NCI-H345 treated with DMSO at 0.1 percent for 48 hours (cell line): Measurements from ENCODE around the gene AZIN2.
"Not testable (repeated sequence)": the region's sequence is repeated elsewhere in the genome, so short reads cannot be mapped to it uniquely, and the experiment has no call there.

ENCODE experiments used
- DNase-seq: peaks from one replicate; lab custom pipeline; 2025; ENCODE audit not compliant: unreplicated experiment; lab: John Stamatoyannopoulos, UW

The AZIN2 gene

GRCh38 chr1:33126411-33127000, 45.6 kb downstream of the AZIN2 start:
- DNase-seq = no peak

- peak; percentile 95 for DNase-seq
Measured at GRCh38 chr1:33127001-33127823, 46.3 kb downstream of the AZIN2 start.

GRCh38 chr1:33128781-33129180, 47.8 kb downstream of the AZIN2 start:
- no peak for DNase-seq

- no peak for DNase-seq
Measured at GRCh38 chr1:33130297-33130696, 49.3 kb downstream of the AZIN2 start.

GRCh38 chr1:33131191-33131590, 50.2 kb downstream of the AZIN2 start:
- DNase-seq = no peak

- no peak for DNase-seq
Measured at GRCh38 chr1:33132549-33132948, 51.6 kb downstream of the AZIN2 start.

- DNase-seq = no peak
Measured at GRCh38 chr1:33133478-33134105, 52.6 kb downstream of the AZIN2 start.

- not testable (repeated sequence) for DNase-seq
Measured at GRCh38 chr1:33136041-33136440, 55.1 kb downstream of the AZIN2 start.

GRCh38 chr1:33137800-33138199, 56.8 kb downstream of the AZIN2 start:
- no peak for DNase-seq

GRCh38 chr1:33140153-33141149, 59.5 kb downstream of the AZIN2 start:
- DNase-seq = peak; percentile 22

- DNase-seq = no peak
Measured at GRCh38 chr1:33141216-33141615, 60.3 kb downstream of the AZIN2 start.

- DNase-seq = no peak
Measured at GRCh38 chr1:33141781-33142180, 60.8 kb downstream of the AZIN2 start.

GRCh38 chr1:33142483-33143064, 61.6 kb downstream of the AZIN2 start:
- no peak for DNase-seq

- DNase-seq = no peak
Measured at GRCh38 chr1:33143176-33143575, 62.2 kb downstream of the AZIN2 start.

GRCh38 chr1:33143698-33144097, 62.7 kb downstream of the AZIN2 start:
- no peak for DNase-seq

- no peak for DNase-seq
Measured at GRCh38 chr1:33146003-33146402, 65.0 kb downstream of the AZIN2 start.

GRCh38 chr1:33147275-33147996, 66.5 kb downstream of the AZIN2 start:
- no peak for DNase-seq

- DNase-seq = no peak
Measured at GRCh38 chr1:33147997-33148314, 67.0 kb downstream of the AZIN2 start.

GRCh38 chr1:33148615-33149014, 67.7 kb downstream of the AZIN2 start:
- DNase-seq = no peak
